HL-60 (cell line): ENCODE results near the gene ARHGAP10.

Experiments used
- DNase-seq, 2 experiments: peaks; one replicate each; pipeline ENCODE4 v3.0.0-alpha.2; 2010 to 2020; ENCODE audit warnings: low read depth in 1 of 2, low spot score in 1 of 2
- H3K27ac ChIP-seq: fragments of 250-450 bp; sonication (Bioruptor Pico); replicated peaks from 2 replicates; pipeline ENCODE4 v1.5.1; 2020; ENCODE audit warnings: mild to moderate bottlenecking, moderate library complexity
- H3K27me3 ChIP-seq: fragments of 250-450 bp; sonication (Bioruptor Pico); 2 replicates; pipeline ENCODE4 v1.5.1; 2021; ENCODE audit warnings: mild to moderate bottlenecking, moderate library complexity; ENCODE audit not compliant: insufficient read depth, poor library complexity, severe bottlenecking
- H3K4me3 ChIP-seq: replicated peaks from 2 replicates; pipeline ENCODE4 v1.5.1; 2011; ENCODE audit warnings: mild to moderate bottlenecking, control low read depth, low read length; ENCODE audit not compliant: insufficient read depth
- GABPA ChIP-seq: IDR thresholded peaks from 2 replicates; pipeline ENCODE4 v1.6.1; 2012; ENCODE audit warnings: low read depth
- POLR2AphosphoS5 ChIP-seq: IDR thresholded peaks from 2 replicates; pipeline ENCODE4 v1.6.1; 2012; ENCODE audit warnings: low read depth
- SPI1 ChIP-seq: IDR thresholded peaks from 2 replicates; pipeline ENCODE4 v1.6.1; 2012; ENCODE audit warnings: low read depth, mild to moderate bottlenecking, borderline replicate concordance
- TF ChIP-seq, protein P1 (sequence below): IDR thresholded peaks from 2 replicates; pipeline ENCODE4 v1.6.1; 2012; ENCODE audit warnings: low read depth; ENCODE audit not compliant: insufficient replicate concordance
- TF ChIP-seq, protein P2 (sequence below): IDR thresholded peaks from one replicate; pipeline ENCODE4 v1.5.1; 2011; ENCODE audit warnings: low read length, control low read depth, inconsistent platforms; ENCODE audit not compliant: insufficient read depth

ARHGAP10 gene

DNA sequence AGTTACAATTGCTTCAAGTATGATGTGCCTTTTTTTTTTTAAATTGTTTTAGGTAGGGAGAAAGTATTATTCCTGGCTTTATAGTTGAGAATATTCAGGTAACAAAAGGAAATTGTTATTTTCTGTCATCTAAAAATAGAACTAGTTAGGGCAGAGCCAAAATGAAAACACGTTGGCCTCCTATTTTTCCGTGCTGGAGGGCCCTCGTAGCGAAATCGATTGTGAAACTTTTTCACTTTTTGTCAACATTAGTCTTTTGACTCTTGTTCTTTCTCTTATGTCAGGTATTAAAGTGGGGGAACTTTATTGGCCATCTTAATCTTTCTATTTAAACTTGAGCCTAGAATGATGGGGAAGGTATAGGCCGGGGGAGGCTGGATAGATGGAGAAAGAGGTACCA is 104.9 kb downstream of the ARHGAP10 start:
- no peak for TF ChIP-seq GABPA
- no peak for TF ChIP-seq SPI1
- TF ChIP-seq, protein P1, sequence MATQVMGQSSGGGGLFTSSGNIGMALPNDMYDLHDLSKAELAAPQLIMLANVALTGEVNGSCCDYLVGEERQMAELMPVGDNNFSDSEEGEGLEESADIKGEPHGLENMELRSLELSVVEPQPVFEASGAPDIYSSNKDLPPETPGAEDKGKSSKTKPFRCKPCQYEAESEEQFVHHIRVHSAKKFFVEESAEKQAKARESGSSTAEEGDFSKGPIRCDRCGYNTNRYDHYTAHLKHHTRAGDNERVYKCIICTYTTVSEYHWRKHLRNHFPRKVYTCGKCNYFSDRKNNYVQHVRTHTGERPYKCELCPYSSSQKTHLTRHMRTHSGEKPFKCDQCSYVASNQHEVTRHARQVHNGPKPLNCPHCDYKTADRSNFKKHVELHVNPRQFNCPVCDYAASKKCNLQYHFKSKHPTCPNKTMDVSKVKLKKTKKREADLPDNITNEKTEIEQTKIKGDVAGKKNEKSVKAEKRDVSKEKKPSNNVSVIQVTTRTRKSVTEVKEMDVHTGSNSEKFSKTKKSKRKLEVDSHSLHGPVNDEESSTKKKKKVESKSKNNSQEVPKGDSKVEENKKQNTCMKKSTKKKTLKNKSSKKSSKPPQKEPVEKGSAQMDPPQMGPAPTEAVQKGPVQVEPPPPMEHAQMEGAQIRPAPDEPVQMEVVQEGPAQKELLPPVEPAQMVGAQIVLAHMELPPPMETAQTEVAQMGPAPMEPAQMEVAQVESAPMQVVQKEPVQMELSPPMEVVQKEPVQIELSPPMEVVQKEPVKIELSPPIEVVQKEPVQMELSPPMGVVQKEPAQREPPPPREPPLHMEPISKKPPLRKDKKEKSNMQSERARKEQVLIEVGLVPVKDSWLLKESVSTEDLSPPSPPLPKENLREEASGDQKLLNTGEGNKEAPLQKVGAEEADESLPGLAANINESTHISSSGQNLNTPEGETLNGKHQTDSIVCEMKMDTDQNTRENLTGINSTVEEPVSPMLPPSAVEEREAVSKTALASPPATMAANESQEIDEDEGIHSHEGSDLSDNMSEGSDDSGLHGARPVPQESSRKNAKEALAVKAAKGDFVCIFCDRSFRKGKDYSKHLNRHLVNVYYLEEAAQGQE = no peak
- no peak for TF ChIP-seq POLR2AphosphoS5
- TF ChIP-seq, protein P2, sequence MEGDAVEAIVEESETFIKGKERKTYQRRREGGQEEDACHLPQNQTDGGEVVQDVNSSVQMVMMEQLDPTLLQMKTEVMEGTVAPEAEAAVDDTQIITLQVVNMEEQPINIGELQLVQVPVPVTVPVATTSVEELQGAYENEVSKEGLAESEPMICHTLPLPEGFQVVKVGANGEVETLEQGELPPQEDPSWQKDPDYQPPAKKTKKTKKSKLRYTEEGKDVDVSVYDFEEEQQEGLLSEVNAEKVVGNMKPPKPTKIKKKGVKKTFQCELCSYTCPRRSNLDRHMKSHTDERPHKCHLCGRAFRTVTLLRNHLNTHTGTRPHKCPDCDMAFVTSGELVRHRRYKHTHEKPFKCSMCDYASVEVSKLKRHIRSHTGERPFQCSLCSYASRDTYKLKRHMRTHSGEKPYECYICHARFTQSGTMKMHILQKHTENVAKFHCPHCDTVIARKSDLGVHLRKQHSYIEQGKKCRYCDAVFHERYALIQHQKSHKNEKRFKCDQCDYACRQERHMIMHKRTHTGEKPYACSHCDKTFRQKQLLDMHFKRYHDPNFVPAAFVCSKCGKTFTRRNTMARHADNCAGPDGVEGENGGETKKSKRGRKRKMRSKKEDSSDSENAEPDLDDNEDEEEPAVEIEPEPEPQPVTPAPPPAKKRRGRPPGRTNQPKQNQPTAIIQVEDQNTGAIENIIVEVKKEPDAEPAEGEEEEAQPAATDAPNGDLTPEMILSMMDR = no peak
- no peak for DNase-seq
- no peaks in the 10 kb centered on the region for H3K27me3 ChIP-seq
- no peak overlapping the region for H3K4me3 ChIP-seq
- H3K27ac ChIP-seq = no peak overlapping the region

DNA sequence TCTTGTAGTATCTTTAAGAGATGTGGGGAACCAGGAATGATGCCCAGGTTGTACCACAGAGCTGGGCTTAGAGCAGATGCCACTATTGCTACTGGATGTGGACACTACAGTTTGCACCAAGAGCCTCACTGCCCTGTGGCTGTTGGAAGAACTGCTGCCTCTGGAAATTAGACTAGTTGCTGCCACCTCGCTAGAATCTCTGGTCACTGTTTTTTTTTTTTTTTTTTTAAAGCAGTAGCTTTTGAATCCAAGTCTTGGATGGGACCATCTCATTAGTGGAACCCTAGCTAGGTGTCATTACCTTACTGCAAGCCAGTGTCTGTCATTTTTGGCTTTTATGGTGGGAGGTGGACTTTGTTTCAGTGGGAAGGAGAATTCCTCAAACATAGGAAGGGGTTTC is 105.5 kb downstream of the ARHGAP10 start:
- TF ChIP-seq SPI1 (no peak), GABPA (no peak), POLR2AphosphoS5 (no peak)
- TF ChIP-seq, protein P2 = no peak
- TF ChIP-seq, protein P1 = no peak
- Histone ChIP-seq H3K4me3 (no peak overlapping the region), H3K27me3 (no peaks in the 10 kb centered on the region), H3K27ac (no peak overlapping the region)
- DNase-seq = no peak

DNA sequence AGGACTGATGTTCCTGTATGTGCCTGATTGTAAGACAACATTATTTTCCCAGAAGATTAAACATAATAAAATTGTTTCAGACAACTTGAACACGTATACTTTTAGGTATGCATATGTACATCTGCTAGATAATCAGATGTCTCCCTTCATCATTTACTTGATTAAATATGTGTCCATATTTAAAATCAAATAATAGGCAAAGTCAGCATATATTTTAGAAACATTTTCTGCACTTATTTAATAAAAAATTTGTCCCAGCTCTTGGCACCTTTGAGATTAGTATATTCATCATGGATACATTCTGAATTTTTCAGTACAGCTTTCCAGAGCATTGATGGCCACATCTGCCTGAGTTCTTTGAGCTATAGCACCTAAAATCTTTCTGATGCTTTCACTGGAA is 106.0 kb downstream of the ARHGAP10 start:
- TF ChIP-seq POLR2AphosphoS5 (no peak), GABPA (no peak), SPI1 (no peak)
- TF ChIP-seq, protein P1 = no peak
- TF ChIP-seq, protein P2 = no peak
- Histone ChIP-seq H3K27ac (no peak overlapping the region), H3K4me3 (no peak overlapping the region), H3K27me3 (no peaks in the 10 kb centered on the region)
- no peak for DNase-seq
